ENCODE results near the gene FADS1.

DNA sequence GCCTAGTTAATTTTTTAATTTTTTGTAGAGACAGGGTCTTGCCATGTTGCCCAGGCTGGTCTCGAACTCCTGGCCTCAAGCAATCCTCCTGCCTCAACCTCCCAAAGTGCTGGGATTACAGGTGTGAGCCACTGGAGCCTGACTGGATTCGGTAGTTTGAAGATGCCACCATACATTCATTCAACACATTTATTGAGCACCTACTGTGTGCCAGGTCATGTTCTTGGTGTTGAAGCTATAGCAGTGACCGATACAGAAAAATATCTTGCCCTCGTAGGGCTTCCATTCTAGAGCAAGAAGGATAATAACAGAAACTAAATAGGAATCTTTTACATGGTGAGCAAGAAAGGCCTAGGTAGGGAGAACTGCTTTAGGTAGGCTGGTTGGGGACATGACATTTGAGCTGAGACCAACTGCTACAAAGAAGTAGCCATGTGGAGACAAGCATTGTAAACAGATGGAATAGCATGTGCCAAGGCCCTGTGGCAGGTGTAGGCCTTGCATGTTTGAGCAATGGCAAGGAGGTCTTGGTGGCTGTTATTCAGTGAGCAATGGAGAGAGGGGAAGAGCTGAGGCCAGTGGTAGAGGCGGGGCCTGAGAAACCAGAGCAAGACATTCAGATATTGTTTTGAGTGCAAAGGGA is 66.1 kb downstream of the FADS1 start:
- TF ChIP-seq POLR2A (IDR thresholded peaks at IDR 0.05; ENCODE audit: low read depth, low read length) (no peak), TAF1 (IDR thresholded peaks at IDR 0.05; ENCODE audit: borderline replicate concordance, low read depth, low read length) (no peak), POLR2AphosphoS5 (IDR thresholded peaks at IDR 0.05; ENCODE audit: low read depth, low read length) (no peak)

All from GM12892 (cell line).